Fibroblast of mammary gland (primary cell): Measurements from ENCODE around the gene DAAM1.
A peak's percentile ranks its signal among the peaks of the same experiment; 100 is the strongest.

Experiments
- DNase-seq: peaks from one replicate; pipeline ENCODE4 v3.0.0-alpha.2; 2010; ENCODE audit warnings: low read depth
- H3K4me3 ChIP-seq: 2 replicates; pipeline ENCODE4 v1.5.1; 2011; ENCODE audit warnings: low read depth, mild to moderate bottlenecking, low read length, moderate library complexity; ENCODE audit not compliant: control insufficient read depth
- CTCF ChIP-seq: conservative IDR thresholded peaks from 2 replicates; pipeline ENCODE4 v1.5.1; 2011; ENCODE audit warnings: low read depth, low read length, inconsistent platforms; ENCODE audit not compliant: control insufficient read depth, insufficient read depth

DAAM1 gene

DNA sequence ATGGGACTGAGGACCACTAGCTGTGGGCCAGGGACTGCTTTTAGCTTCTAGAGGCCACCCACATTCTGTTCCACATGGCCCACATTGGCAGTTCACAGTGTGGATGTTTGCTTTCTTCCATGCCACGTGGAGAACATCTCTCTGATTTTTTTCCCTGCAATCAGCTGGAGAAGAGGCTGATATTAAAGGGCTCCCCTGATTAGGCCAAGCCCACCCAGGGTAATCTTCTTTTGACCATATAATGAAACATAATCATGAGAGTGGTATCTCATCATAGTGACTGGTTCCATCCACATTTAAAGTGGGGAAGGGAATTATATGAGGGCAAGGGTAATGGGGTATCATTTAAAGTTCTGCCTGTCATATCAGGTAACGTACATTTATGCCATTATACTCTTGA, 15.8 kb downstream of the DAAM1 start:
- H3K4me3 ChIP-seq: no peak overlapping the region
- TF ChIP-seq CTCF: no peak
- DNase-seq: no peak

- no peak overlapping the region for H3K4me3 ChIP-seq
- DNase-seq: no peak
- no peak for TF ChIP-seq CTCF
These were observed 18.4 kb downstream of the DAAM1 start for GRCh38 chr14:59206892-59207291.

DNA sequence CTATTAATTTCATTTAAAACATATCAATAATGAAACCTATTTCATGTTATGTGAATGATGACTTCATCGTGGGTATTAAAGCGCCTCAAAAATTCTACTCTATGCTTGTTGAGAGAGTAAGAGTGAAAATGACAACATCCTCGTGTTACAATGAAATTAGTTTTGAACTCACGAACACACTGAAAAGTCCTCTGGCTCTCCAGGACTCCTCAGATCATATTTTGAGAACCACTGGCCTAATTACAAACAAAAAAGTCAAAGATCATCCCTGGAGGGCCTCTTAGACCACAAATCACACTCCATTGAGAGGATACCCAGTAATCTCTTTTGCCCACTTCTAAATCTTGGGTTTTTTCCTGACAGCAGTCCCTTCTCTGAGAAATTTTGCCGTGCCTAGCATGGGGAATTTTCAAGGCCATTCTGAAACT, 19.1 kb downstream of the DAAM1 start:
- TF ChIP-seq CTCF: no peak
- no peak overlapping the region for H3K4me3 ChIP-seq
- DNase-seq: no peak

- H3K4me3 ChIP-seq: no peak overlapping the region
- TF ChIP-seq CTCF: no peak
- peak; percentile 71 for DNase-seq
These were observed 19.9 kb downstream of the DAAM1 start for GRCh38 chr14:59208224-59208814.

DNA sequence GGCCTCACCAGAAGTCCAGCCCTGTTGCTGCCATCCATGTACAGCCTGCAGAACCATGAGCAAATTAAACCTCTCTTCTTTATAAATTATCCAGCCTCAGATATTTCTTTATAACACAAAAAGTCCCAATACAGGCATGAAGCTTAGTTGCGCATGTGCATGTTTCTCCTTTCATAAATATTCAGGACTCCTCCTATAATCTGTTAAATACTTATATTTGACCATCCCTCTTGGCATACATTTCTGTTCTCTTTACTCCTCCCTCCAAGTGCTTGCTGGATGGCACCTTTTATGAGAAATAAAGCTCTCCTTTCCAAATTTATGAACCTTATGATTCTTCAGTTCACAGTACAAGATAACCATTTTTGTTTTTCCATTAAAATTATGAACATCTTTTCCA, 20.5 kb downstream of the DAAM1 start:
- DNase-seq: no peak
- H3K4me3 ChIP-seq: no peak overlapping the region
- no peak for TF ChIP-seq CTCF

DNA sequence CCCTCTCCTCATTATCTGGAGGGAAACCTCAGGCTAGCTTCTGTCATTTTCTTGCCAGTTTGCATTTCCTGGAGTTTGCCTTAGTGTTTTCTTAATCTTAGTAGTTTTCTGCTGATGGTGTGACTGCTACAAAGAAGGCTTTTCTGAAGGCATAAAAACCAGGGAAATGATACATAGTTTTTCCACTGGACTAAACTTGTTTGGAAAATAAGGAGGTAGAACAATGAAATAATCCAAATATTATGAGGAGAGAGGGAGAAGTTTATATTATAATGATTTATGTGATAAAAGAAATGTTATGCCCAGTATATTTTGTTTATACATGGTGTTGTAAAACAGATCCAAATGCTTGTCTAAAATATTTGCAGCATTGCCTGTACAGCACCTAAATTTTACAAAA, 22.2 kb downstream of the DAAM1 start:
- H3K4me3 ChIP-seq: no peak overlapping the region
- no peak for DNase-seq
- TF ChIP-seq CTCF: no peak
